ENCODE measurements around the gene C1orf53.

DNA sequence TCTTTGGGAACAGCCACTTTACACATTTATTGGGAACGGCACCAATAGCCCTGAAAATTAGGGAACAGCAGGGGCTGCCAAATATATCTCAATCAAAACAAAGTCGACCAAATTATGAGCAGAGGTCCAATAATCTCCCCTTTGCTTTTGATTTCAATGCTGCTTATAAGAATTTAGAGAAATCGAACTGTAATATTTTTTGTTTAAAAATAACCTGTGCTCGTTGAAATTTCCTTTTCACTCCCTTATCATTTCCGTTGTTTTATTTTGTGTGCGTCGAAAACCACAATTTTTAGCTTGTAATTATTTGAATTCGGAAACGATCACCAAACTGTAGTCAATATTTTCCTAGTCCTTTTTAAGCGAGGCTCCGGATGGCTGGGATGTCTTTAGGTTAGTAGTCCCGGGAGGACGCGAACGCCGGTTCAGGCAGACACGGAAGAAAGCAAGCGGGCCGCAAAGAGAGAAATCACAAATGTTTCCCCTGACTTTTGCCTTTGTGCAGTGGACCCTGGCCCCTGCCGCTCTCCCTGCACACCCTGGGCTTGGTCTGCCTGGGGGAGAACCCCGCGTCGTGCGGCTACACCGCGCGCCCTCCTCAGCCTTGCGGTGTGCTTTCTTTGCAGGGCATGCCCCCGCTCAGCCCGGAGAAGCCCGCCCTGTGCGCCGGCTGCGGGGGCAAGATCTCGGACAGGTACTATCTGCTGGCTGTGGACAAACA is 17.1 kb downstream of the C1orf53 start:
- TF ChIP-seq MYNN (tag by site-specific recombination; IDR thresholded peaks at IDR 0.05; ENCODE audit: borderline replicate concordance) (no peak), ZNF660 (tag by site-specific recombination; IDR thresholded peaks at IDR 0.05) (no peak), ZNF76 (tag by site-specific recombination; IDR thresholded peaks at IDR 0.05; ENCODE audit: borderline replicate concordance, low read depth) (no peak), YY1 (tag by site-specific recombination; IDR thresholded peaks at IDR 0.05) (no peak), YY2 (tag by site-specific recombination; IDR thresholded peaks at IDR 0.05) (no peak), ZEB2 (tag by site-specific recombination; IDR thresholded peaks at IDR 0.05) (no peak), ZBTB8A (tag by site-specific recombination; IDR thresholded peaks at IDR 0.05) (no peak), ZNF324 (tag by site-specific recombination; IDR thresholded peaks at IDR 0.05) (no peak), KLF10 (tag by site-specific recombination; IDR thresholded peaks at IDR 0.05) (no peak)
- TF ChIP-seq, protein P1, sequence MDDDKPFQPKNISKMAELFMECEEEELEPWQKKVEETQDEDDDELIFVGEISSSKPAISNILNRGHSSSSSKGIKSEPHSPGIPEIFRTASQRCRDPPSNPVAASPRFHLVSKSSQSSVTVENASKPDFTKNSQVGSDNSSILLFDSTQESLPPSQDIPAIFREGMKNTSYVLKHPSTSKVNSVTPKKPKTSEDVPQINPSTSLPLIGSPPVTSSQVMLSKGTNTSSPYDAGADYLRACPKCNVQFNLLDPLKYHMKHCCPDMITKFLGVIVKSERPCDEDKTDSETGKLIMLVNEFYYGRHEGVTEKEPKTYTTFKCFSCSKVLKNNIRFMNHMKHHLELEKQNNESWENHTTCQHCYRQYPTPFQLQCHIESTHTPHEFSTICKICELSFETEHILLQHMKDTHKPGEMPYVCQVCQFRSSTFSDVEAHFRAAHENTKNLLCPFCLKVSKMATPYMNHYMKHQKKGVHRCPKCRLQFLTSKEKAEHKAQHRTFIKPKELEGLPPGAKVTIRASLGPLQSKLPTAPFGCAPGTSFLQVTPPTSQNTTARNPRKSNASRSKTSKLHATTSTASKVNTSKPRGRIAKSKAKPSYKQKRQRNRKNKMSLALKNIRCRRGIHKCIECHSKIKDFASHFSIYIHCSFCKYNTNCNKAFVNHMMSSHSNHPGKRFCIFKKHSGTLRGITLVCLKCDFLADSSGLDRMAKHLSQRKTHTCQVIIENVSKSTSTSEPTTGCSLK (tag by site-specific recombination; IDR thresholded peaks at IDR 0.05): no peak
- TF ChIP-seq, protein P2, sequence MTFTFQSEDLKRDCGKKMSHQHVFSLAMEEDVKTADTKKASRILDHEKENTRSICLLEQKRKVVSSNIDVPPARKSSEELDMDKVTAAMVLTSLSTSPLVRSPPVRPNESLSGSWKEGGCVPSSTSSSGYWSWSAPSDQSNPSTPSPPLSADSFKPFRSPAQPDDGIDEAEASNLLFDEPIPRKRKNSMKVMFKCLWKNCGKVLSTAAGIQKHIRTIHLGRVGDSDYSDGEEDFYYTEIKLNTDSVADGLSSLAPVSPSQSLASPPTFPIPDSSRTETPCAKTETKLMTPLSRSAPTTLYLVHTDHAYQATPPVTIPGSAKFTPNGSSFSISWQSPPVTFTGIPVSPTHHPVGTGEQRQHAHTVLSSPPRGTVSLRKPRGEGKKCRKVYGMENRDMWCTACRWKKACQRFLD (tag by site-specific recombination; IDR thresholded peaks at IDR 0.05): no peak
- TF ChIP-seq, protein P3, sequence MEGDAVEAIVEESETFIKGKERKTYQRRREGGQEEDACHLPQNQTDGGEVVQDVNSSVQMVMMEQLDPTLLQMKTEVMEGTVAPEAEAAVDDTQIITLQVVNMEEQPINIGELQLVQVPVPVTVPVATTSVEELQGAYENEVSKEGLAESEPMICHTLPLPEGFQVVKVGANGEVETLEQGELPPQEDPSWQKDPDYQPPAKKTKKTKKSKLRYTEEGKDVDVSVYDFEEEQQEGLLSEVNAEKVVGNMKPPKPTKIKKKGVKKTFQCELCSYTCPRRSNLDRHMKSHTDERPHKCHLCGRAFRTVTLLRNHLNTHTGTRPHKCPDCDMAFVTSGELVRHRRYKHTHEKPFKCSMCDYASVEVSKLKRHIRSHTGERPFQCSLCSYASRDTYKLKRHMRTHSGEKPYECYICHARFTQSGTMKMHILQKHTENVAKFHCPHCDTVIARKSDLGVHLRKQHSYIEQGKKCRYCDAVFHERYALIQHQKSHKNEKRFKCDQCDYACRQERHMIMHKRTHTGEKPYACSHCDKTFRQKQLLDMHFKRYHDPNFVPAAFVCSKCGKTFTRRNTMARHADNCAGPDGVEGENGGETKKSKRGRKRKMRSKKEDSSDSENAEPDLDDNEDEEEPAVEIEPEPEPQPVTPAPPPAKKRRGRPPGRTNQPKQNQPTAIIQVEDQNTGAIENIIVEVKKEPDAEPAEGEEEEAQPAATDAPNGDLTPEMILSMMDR (tag by site-specific recombination; IDR thresholded peaks at IDR 0.05): no peak
- TF ChIP-seq, protein P4, sequence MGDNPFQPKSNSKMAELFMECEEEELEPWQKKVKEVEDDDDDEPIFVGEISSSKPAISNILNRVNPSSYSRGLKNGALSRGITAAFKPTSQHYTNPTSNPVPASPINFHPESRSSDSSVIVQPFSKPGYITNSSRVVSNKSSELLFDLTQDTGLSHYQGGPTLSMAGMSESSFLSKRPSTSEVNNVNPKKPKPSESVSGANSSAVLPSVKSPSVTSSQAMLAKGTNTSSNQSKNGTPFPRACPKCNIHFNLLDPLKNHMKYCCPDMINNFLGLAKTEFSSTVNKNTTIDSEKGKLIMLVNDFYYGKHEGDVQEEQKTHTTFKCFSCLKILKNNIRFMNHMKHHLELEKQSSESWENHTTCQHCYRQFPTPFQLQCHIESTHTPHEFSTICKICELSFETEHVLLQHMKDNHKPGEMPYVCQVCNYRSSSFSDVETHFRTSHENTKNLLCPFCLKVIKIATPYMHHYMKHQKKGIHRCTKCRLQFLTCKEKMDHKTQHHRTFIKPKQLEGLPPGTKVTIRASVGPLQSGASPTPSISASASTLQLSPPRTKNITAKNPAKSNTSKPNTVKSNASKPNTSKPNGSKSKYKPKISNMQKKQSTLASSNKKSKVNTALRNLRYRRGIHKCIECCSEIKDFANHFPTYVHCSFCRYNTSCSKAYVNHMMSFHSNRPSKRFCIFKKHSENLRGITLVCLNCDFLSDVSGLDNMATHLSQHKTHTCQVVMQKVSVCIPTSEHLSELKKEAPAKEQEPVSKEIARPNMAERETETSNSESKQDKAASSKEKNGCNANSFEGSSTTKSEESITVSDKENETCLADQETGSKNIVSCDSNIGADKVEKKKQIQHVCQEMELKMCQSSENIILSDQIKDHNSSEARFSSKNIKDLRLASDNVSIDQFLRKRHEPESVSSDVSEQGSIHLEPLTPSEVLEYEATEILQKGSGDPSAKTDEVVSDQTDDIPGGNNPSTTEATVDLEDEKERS (tag by site-specific recombination; IDR thresholded peaks at IDR 0.05): no peak

Measured in HEK293 (cell line).